T-cell (primary cell): ENCODE results near the gene FHL1. TPM values are rescaled to one million over a fixed set of nuclear protein-coding genes. Genes with fewer than 3 reads are reported as not detected.
A peak's percentile ranks its signal among the peaks of the same experiment; 100 is the strongest.

ENCODE experiments used
- ATAC-seq, 4 experiments: fragments of 200-7000 bp in 3 of 4; fragments of 150-1000 bp in 1 of 4; cut with Tn5 transposase; replicated peaks in 1 of 4; 1 replicate in 3 of 4; 2 replicates in 1 of 4; pipeline ENCODE4 v1.10.0; 2021; ENCODE audit warnings: moderate library complexity in 3 of 4, mild to moderate bottlenecking in 2 of 4, moderate number of reproducible peaks in 1 of 4
- CTCF ChIA-PET, 2 donors: fragments of 300-600 bp; sonication (Branson Sonifier 250); formaldehyde crosslinking; loops; one replicate each; lab custom pipeline; 2022; ENCODE audit warnings: antibody characterized with exemption in 2 of 2; lab: Charles Lee
- POLR2A ChIA-PET, 2 donors: fragments of 300-600 bp; sonication (Branson Sonifier 250); formaldehyde crosslinking; loops; one replicate each; lab custom pipeline; 2022; ENCODE audit warnings: antibody characterized with exemption in 2 of 2; lab: Charles Lee
- DNase-seq, 35 experiments: peaks; one replicate each; pipeline versions ENCODE4 v3.0.0 to v3.0.0-alpha.2; 2013 to 2023
- H3K27ac ChIP-seq: one replicate; pipeline ENCODE4 v1.5.1; 2013; ENCODE audit warnings: low read length
- H3K27me3 ChIP-seq, 2 experiments: replicated peaks in 1 of 2; 1 replicate in 1 of 2; 2 replicates in 1 of 2; pipeline versions ENCODE4 v1.6.1 to v1.7.0; 2013; ENCODE audit warnings: low read length in 1 of 2, mixed read lengths in 1 of 2; ENCODE audit not compliant: control insufficient read depth in 2 of 2, insufficient read depth in 2 of 2; ENCODE audit errors: extremely low read depth in 1 of 2
- H3K36me3 ChIP-seq, 2 donors: 1 replicate in 1 of 2; 2 replicates in 1 of 2; pipeline versions ENCODE4 v1.6.1 to v1.7.0; 2013; ENCODE audit warnings: low read length in 1 of 2; ENCODE audit not compliant: control insufficient read depth in 2 of 2, insufficient read depth in 1 of 2; ENCODE audit errors: extremely low read depth in 1 of 2
- H3K4me1 ChIP-seq, 2 experiments: 1 replicate in 1 of 2; 2 replicates in 1 of 2; pipeline versions ENCODE4 v1.6.1 to v1.7.0; 2013; ENCODE audit warnings: low read length in 2 of 2, mixed read lengths in 1 of 2; ENCODE audit not compliant: insufficient read depth in 2 of 2, control insufficient read depth in 1 of 2; ENCODE audit errors: extremely low read depth in 1 of 2
- H3K4me3 ChIP-seq, 2 donors: 1 replicate in 1 of 2; 2 replicates in 1 of 2; pipeline versions ENCODE4 v1.5.1 to v1.7.0; 2013; ENCODE audit warnings: mild to moderate bottlenecking in 2 of 2, low read length in 1 of 2, moderate library complexity in 1 of 2; ENCODE audit not compliant: control insufficient read depth in 1 of 2; ENCODE audit errors: extremely low read depth in 1 of 2
- H3K9me3 ChIP-seq: 2 replicates; pipeline ENCODE4 v1.7.0; 2013
- H3K27ac Mint-ChIP-seq, 2 donors: one replicate each; pipeline ENCODE4 v1.8.0; 2020 to 2021; ENCODE audit warnings: mild to moderate bottlenecking in 2 of 2, mixed read lengths in 2 of 2
- H3K27me3 Mint-ChIP-seq, 2 donors: one replicate each; pipeline ENCODE4 v1.8.0; 2021 to 2022; ENCODE audit warnings: mixed read lengths in 2 of 2
- H3K36me3 Mint-ChIP-seq: one replicate; pipeline ENCODE4 v1.8.0; 2021; ENCODE audit warnings: mixed read lengths
- H3K4me1 Mint-ChIP-seq, 3 donors: one replicate each; pipeline ENCODE4 v1.8.0; 2020 to 2022; ENCODE audit warnings: mixed read lengths in 3 of 3, mild to moderate bottlenecking in 1 of 3
- H3K4me3 Mint-ChIP-seq, 3 donors: one replicate each; pipeline ENCODE4 v1.8.0; 2020 to 2022; ENCODE audit warnings: mild to moderate bottlenecking in 3 of 3, mixed read lengths in 3 of 3, moderate library complexity in 3 of 3
- H3K9me3 Mint-ChIP-seq, 3 donors: one replicate each; pipeline ENCODE4 v1.8.0; 2020 to 2022; ENCODE audit warnings: mixed read lengths in 3 of 3
- WGBS: methylation state at CpG from one replicate; pipeline ENCODE4 v1.1.5; 2013; ENCODE audit warnings: missing lambda C conversion rate; ENCODE audit not compliant: insufficient coverage; 5-methylcytosine and 5-hydroxymethylcytosine counted together
- total RNA-seq, 35 experiments: library from RNA in 6 of 35; stranded (reverse) in 6 of 35; fragments of 120-200 nt in 1 of 35; gene quantifications; one replicate each; pipeline versions ENCODE4 v1.2.1 to v1.2.4 and lab custom pipeline; 2013 to 2026

FHL1 gene
- total RNA-seq, 5 donors from 2014 or later (not counting 1 experiment from before 2014, with no cell fraction given): 14.1 to 32.8 (median 26.0) TPM

- Histone ChIP-seq H3K4me1 (peaks cover 8 to 23% of the 10 kb centered on the region in 2 experiments), H3K9me3 (no peaks in the 10 kb centered on the region), H3K27me3 (no peaks in the 10 kb centered on the region), H3K27ac (peak overlapping the region; percentile 79), H3K4me3 (no peak overlapping the region), H3K36me3 (peaks cover 0 to 2% of the 10 kb centered on the region in 2 donors)
- Mint-ChIP-seq H3K27me3 (no peaks in the 10 kb centered on the region), H3K9me3 (no peaks in the 10 kb centered on the region), H3K4me3 (peak overlapping the region in 2 of 3 donors; percentile 6 to 36), H3K4me1 (peaks cover 22 to 41% (median 32%) of the 10 kb centered on the region in 3 donors), H3K27ac (peak overlapping the region; percentile 82 to 84), H3K36me3 (no peaks in the 10 kb centered on the region)
- whole genome bisulfite sequencing: no CpG with 5 or more reads among the region's 2 CpGs
- DNase-seq: peak in 17 of 35 experiments; percentile 1 to 59 (median 10)
- peak in 3 of 4 experiments; percentile 36 to 67 (median 39) for ATAC-seq
- CTCF ChIA-PET: interaction anchor here in 1 of 2 donors (2.3 kb wide), 1 partner anchor 176 kb away, joined by 12 read pairs; no protein-coding TSS in a partner anchor
- POLR2A ChIA-PET: no interaction called here
Measured at GRCh38 chrX:136204571-136204970, 57.2 kb downstream of the FHL1 start.

- 100% methylated on average over 1 of the region's 8 CpGs for WGBS
- Histone ChIP-seq H3K9me3 (no peaks in the 10 kb centered on the region), H3K27me3 (no peaks in the 10 kb centered on the region), H3K4me1 (peaks cover 8 to 23% of the 10 kb centered on the region in 2 experiments), H3K27ac (peak overlapping the region; percentile 79), H3K4me3 (no peak overlapping the region), H3K36me3 (peaks cover 0 to 2% of the 10 kb centered on the region in 2 donors)
- Mint-ChIP-seq H3K27me3 (peaks cover 0 to 5% of the 10 kb centered on the region in 2 donors), H3K9me3 (no peaks in the 10 kb centered on the region), H3K27ac (peak overlapping the region in 1 of 2 donors; percentile 48), H3K4me3 (no peak overlapping the region), H3K36me3 (no peaks in the 10 kb centered on the region), H3K4me1 (peaks cover 22 to 43% (median 32%) of the 10 kb centered on the region in 3 donors)
- POLR2A ChIA-PET: interaction anchor here in 1 of 2 donors (0.6 to 0.8 kb wide), 2 partner anchors 182 to 509 kb away, joined by 3 to 7 read pairs; no protein-coding TSS in a partner anchor
- ATAC-seq (no peak), DNase-seq (no peak)
- CTCF ChIA-PET: interaction anchor here in 1 of 2 donors (0.6 kb wide), 2 partner anchors 44 to 292 kb away, joined by 3 read pairs; no protein-coding TSS in a partner anchor
Measured at GRCh38 chrX:136205882-136206380, 58.6 kb downstream of the FHL1 start.

DNA sequence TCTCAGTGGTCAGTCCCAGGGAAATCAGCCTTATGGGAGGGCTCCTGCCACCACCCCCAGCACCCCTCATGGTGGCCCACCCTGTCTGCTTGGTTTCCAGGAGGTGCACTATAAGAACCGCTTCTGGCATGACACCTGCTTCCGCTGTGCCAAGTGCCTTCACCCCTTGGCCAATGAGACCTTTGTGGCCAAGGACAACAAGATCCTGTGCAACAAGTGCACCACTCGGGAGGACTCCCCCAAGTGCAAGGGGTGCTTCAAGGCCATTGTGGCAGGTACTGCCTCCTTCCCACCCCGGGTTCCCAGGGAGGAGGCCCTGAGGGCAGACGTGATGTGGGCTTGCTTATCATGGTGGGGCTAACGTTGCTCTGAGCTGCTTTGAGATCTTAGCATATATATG lies 59.6 kb downstream of the FHL1 start:
- Histone ChIP-seq H3K4me1 (peaks cover 8 to 23% of the 10 kb centered on the region in 2 experiments), H3K9me3 (no peaks in the 10 kb centered on the region), H3K27me3 (no peaks in the 10 kb centered on the region), H3K4me3 (no peak overlapping the region), H3K36me3 (peaks cover 0 to 2% of the 10 kb centered on the region in 2 donors), H3K27ac (no peak overlapping the region)
- DNase-seq: no peak
- CTCF ChIA-PET: interaction anchor here (0.6 to 1.0 kb wide), 2 partner anchors 179 to 291 kb away, joined by 3 read pairs; no protein-coding TSS in a partner anchor
- Mint-ChIP-seq H3K36me3 (no peaks in the 10 kb centered on the region), H3K9me3 (no peaks in the 10 kb centered on the region), H3K4me3 (no peak overlapping the region), H3K27me3 (peaks cover 0 to 5% of the 10 kb centered on the region in 2 donors), H3K4me1 (peaks cover 22 to 42% (median 32%) of the 10 kb centered on the region in 3 donors), H3K27ac (no peak overlapping the region)
- POLR2A ChIA-PET: no interaction called here
- WGBS: 89% methylated on average over 3 of the region's 6 CpGs
- no peak for ATAC-seq

GRCh38 chrX:136207546-136207945 lies 60.2 kb downstream of the FHL1 start:
- WGBS: 100% methylated on average over 3 of the region's 4 CpGs
- DNase-seq: no peak
- H3K4me1 ChIP-seq: peaks cover 8 to 22% of the 10 kb centered on the region in 2 experiments
- no peak overlapping the region for H3K4me3 ChIP-seq
- no peak overlapping the region for H3K27ac ChIP-seq
- ChIA-PET POLR2A (no interaction called here), CTCF (interaction anchor here in 1 of 2 donors (0.6 to 1.0 kb wide), 2 partner anchors 180 to 181 kb away, joined by 3 to 4 read pairs; no protein-coding TSS in a partner anchor)
- no peak for ATAC-seq
- H3K36me3 Mint-ChIP-seq: no peaks in the 10 kb centered on the region
- no peak overlapping the region for H3K4me3 Mint-ChIP-seq
- H3K27ac Mint-ChIP-seq: no peak overlapping the region
- no peaks in the 10 kb centered on the region for H3K27me3 ChIP-seq
- H3K9me3 ChIP-seq: no peaks in the 10 kb centered on the region
- no peaks in the 10 kb centered on the region for H3K9me3 Mint-ChIP-seq
- peaks cover 0 to 2% of the 10 kb centered on the region in 2 donors for H3K36me3 ChIP-seq
- H3K27me3 Mint-ChIP-seq: peaks cover 0 to 7% of the 10 kb centered on the region in 2 donors
- peaks cover 22 to 42% (median 32%) of the 10 kb centered on the region in 3 donors for H3K4me1 Mint-ChIP-seq

DNA sequence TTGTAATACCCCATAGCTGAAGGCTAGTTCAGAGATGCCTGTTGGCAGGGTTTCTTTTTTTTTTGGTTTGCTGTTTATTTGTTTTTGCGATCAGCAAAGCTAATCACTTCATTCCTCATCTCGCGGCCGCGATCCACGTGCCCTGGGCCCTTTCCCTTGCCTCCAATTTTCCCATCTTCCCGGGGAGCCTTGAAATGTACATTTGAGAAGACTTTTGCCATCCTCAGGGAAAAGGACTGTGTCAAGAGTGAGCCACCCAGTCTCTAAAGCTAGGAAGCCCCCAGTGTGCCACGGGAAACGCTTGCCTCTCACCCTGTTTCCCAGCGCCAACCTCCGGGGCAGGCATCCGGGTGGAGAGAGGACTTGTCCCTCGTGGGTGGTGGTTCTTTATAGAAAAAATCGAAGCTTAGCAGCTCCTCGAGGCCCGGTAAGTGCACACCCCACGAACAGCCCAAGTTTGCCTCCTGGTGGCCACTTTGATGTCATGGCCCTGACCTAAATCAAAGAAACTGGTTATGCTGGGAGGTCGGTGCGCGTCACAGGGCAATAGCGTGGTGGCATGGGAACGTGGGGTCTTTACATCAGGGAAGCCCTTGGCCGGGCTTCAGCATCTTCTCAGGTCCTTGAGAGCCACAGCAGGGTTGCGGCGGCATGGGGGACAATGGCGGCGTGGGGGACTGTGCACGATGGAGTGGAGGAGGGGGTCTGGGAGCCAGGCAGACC lies 61.8 kb downstream of the FHL1 start:
- CTCF ChIA-PET: interaction anchor here (0.5 to 2.0 kb wide), 9 partner anchors 12 to 1379 kb away, joined by 3 to 40 read pairs (median 4); no protein-coding TSS in a partner anchor
- Histone ChIP-seq H3K4me3 (no peak overlapping the region), H3K9me3 (no peaks in the 10 kb centered on the region), H3K27me3 (no peaks in the 10 kb centered on the region), H3K4me1 (peaks cover 5 to 17% of the 10 kb centered on the region in 2 experiments), H3K36me3 (peaks cover 0 to 2% of the 10 kb centered on the region in 2 donors), H3K27ac (no peak overlapping the region)
- peak in 31 of 35 experiments; percentile 6 to 63 (median 30) for DNase-seq
- ATAC-seq: peak in 3 of 4 experiments; percentile 43 to 60 (median 54)
- Mint-ChIP-seq H3K27me3 (peaks cover 0 to 11% of the 10 kb centered on the region in 2 donors), H3K4me1 (peaks cover 8 to 26% (median 17%) of the 10 kb centered on the region in 3 donors), H3K9me3 (no peaks in the 10 kb centered on the region), H3K4me3 (no peak overlapping the region), H3K27ac (no peak overlapping the region), H3K36me3 (no peaks in the 10 kb centered on the region)
- POLR2A ChIA-PET: no interaction called here
- 66% methylated on average over 10 of the region's 28 CpGs for WGBS

- 95% methylated on average over 3 of the region's 9 CpGs for WGBS
- Mint-ChIP-seq H3K9me3 (no peaks in the 10 kb centered on the region), H3K4me1 (peaks cover 3 to 21% (median 12%) of the 10 kb centered on the region in 3 donors), H3K27ac (peak overlapping the region in 1 of 2 donors; percentile 69), H3K27me3 (peaks cover 0 to 11% of the 10 kb centered on the region in 2 donors), H3K36me3 (no peaks in the 10 kb centered on the region), H3K4me3 (no peak overlapping the region)
- no peaks in the 10 kb centered on the region for H3K27me3 ChIP-seq
- H3K4me1 ChIP-seq: peaks cover 4 to 12% of the 10 kb centered on the region in 2 experiments
- ATAC-seq: no peak
- no peak overlapping the region for H3K4me3 ChIP-seq
- no peak for DNase-seq
- ChIA-PET POLR2A (interaction anchor here in 1 of 2 donors (0.7 kb wide), 1 partner anchor 174 kb away, joined by 4 read pairs; no protein-coding TSS in a partner anchor), CTCF (interaction anchor here (0.5 to 2.0 kb wide), 7 partner anchors 13 to 623 kb away, joined by 3 to 40 read pairs (median 4); no protein-coding TSS in a partner anchor)
- peaks cover 0 to 2% of the 10 kb centered on the region in 2 donors for H3K36me3 ChIP-seq
- no peak overlapping the region for H3K27ac ChIP-seq
- no peaks in the 10 kb centered on the region for H3K9me3 ChIP-seq
Measured at GRCh38 chrX:136209751-136210150, 62.4 kb downstream of the FHL1 start.
